Measurements from ENCODE around the gene SARNP. TPM values are rescaled to one million over a fixed set of nuclear protein-coding genes. Genes with fewer than 3 reads are reported as not detected.

The SARNP gene
- total RNA-seq, 2 experiments from 2014 or later = 86.1 to 92.0 TPM

DNA sequence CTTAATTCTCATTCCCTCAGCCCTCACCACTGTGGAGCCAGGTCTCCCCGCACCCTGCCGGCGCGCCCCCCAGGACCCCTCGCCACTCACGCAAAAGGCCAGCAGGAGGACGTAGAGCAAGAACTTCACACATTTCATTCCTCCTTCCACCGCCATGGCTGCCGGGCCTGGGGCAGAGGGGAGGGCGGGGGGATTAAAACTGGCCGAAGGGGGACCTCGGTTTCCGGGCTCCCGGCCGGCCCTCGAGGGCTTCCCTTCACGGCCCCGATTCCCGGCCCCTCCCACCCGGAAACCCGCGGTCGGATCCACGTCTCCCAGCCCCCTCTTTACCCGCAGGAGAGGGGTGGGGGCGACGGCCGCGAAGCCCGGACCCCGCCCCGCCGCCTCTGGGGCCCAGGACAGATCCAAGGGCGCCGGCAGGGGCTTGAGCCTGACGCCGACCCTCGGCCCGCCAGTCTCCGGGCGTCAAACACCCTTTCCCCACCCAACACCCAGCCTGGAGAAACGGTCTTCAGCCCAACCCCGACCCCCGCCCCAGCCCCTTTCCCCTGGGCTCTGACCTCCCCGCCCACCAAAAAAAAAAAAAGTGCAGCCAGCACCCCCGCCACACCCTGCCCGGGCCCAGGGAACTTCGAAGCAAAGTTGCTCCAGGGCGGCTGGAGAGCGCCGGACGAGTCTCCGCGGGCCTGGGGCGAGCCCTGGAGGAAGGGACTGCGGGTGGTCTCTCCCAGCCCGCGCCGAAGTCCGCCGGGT is 89.2 kb downstream of the SARNP start:
- TF ChIP-seq, protein P1, sequence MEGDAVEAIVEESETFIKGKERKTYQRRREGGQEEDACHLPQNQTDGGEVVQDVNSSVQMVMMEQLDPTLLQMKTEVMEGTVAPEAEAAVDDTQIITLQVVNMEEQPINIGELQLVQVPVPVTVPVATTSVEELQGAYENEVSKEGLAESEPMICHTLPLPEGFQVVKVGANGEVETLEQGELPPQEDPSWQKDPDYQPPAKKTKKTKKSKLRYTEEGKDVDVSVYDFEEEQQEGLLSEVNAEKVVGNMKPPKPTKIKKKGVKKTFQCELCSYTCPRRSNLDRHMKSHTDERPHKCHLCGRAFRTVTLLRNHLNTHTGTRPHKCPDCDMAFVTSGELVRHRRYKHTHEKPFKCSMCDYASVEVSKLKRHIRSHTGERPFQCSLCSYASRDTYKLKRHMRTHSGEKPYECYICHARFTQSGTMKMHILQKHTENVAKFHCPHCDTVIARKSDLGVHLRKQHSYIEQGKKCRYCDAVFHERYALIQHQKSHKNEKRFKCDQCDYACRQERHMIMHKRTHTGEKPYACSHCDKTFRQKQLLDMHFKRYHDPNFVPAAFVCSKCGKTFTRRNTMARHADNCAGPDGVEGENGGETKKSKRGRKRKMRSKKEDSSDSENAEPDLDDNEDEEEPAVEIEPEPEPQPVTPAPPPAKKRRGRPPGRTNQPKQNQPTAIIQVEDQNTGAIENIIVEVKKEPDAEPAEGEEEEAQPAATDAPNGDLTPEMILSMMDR (conservative IDR thresholded peaks at IDR 0.05; ENCODE audit: low read length) = no peak
- TF ChIP-seq EZH2phosphoT487 (IDR thresholded peaks at IDR 0.05; ENCODE audit: borderline replicate concordance, low read depth, low read length) = no peak
- Histone ChIP-seq H3K79me2 (ENCODE audit: insufficient read depth, low read depth, low read length) (peaks cover 8% of the 10 kb centered on the region; the same call in 1 of the 2 replicates), H4K20me1 (ENCODE audit: insufficient read depth, low read length) (no peaks in the 10 kb centered on the region), H3K36me3 (ENCODE audit: insufficient read depth, low read length) (peaks cover 31% of the 10 kb centered on the region; the same call in 1 of the 2 replicates), H2AFZ (ENCODE audit: low read length) (peak overlapping the region; percentile 87; the same call in 1 of the 2 replicates), H3K4me3 (ENCODE audit: low read depth, low read length, poor library complexity, severe bottlenecking) (peak overlapping the region; percentile 77), H3K4me1 (ENCODE audit: insufficient read depth, low read length, poor library complexity, severe bottlenecking) (peaks cover 29% of the 10 kb centered on the region), H3K27ac (ENCODE audit: low read depth, low read length, poor library complexity, severe bottlenecking) (peak overlapping the region; percentile 67), H3K4me2 (ENCODE audit: low read length) (peak overlapping the region; percentile 91), H3K9me2 (ENCODE audit: insufficient read depth, low read length) (no peaks in the 10 kb centered on the region), H3K9me3 (ENCODE audit: low read length) (no peaks in the 10 kb centered on the region)
- ChIA-PET POLR2A (interaction anchor here (0.7 to 2.3 kb wide), 4 partner anchors 10 to 923 kb away, joined by 3 to 16 read pairs (median 8); no protein-coding TSS in a partner anchor), CTCF (ENCODE audit: unreplicated experiment) (interaction anchor here (2.0 kb wide), 1 partner anchor 11 kb away, joined by 19 read pairs; no protein-coding TSS in a partner anchor)
- DNase-seq (ENCODE audit: low spot score) = peak; percentile 59
- BruUV-seq (replicated peaks) = no TSS peak
- intact Hi-C loops (cut with micrococcal nuclease; ENCODE audit: unreplicated experiment) = no loop called here

DNA sequence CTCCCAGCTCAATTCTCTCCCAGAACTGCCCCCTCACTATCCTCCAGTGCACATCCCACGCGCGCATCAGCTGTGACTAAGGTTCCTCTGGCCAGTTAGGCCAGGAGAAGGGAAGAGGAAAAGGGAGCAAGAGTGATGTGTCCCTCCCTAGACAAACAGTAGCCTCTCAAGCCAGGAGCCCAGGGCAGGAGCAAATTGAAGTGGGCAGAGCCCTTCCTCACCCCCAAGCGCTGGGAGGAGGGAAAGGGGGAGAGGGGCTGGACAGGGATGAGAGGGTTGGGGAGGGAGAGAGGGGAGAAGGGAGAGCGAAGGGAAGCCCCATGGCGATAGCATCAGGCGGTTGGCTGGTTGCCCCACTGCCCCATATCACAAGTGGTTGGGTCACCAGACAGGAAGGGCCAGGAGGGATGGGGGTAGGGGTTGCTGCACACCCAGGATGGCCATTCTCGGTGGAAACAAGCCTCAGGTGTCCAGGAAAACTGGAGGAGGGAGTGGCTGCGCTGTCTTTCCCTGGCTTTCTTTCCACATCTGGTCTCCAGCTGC is 89.8 kb downstream of the SARNP start:
- H2AFZ ChIP-seq (ENCODE audit: low read length) = peak overlapping the region; percentile 87; the same call in 1 of the 2 replicates
- ChIA-PET CTCF (ENCODE audit: unreplicated experiment) (no interaction called here), POLR2A (no interaction called here)
- peaks cover 37% of the 10 kb centered on the region for H3K36me3 ChIP-seq (ENCODE audit: insufficient read depth, low read length)
- no peak for DNase-seq (ENCODE audit: low spot score)
- no TSS peak for BruUV-seq (replicated peaks)
- no peaks in the 10 kb centered on the region for H3K9me3 ChIP-seq (ENCODE audit: low read length)
- H3K4me1 ChIP-seq (ENCODE audit: insufficient read depth, low read length, poor library complexity, severe bottlenecking) = peaks cover 29% of the 10 kb centered on the region
- H3K9me2 ChIP-seq (ENCODE audit: insufficient read depth, low read length) = no peaks in the 10 kb centered on the region
- no peaks in the 10 kb centered on the region for H4K20me1 ChIP-seq (ENCODE audit: insufficient read depth, low read length)
- TF ChIP-seq EZH2phosphoT487 (IDR thresholded peaks at IDR 0.05; ENCODE audit: borderline replicate concordance, low read depth, low read length) = no peak
- TF ChIP-seq, protein P1 (conservative IDR thresholded peaks at IDR 0.05; ENCODE audit: low read length) = no peak
- peaks cover 8% of the 10 kb centered on the region; the same call in 1 of the 2 replicates for H3K79me2 ChIP-seq (ENCODE audit: insufficient read depth, low read depth, low read length)
- H3K4me2 ChIP-seq (ENCODE audit: low read length) = peak overlapping the region; percentile 91
- intact Hi-C loops (cut with micrococcal nuclease; ENCODE audit: unreplicated experiment) = no loop called here
- H3K27ac ChIP-seq (ENCODE audit: low read depth, low read length, poor library complexity, severe bottlenecking) = peak overlapping the region; percentile 67
- H3K4me3 ChIP-seq (ENCODE audit: low read depth, low read length, poor library complexity, severe bottlenecking) = peak overlapping the region; percentile 77

DNA sequence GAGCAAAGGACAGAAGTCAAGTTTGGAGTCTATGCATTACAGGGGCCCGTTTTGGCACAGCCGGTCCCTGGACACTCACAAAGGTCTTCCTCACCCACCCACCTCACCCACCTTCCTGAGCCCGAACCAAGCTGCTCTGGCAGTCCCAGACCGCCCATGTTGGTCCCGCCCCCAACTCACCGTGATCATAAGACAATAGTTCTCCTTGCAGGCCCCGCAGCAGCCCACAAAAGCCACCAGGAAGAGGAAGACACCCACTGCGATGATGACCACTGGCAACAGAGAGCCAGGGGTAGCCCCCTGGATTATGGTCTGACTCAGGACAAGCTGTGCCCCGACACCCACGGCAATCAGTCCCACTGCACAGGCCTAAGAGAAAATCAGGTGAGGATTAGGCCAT is 90.6 kb downstream of the SARNP start:
- Histone ChIP-seq H3K36me3 (ENCODE audit: insufficient read depth, low read length) (peaks cover 42% of the 10 kb centered on the region), H3K4me1 (ENCODE audit: insufficient read depth, low read length, poor library complexity, severe bottlenecking) (peaks cover 29% of the 10 kb centered on the region), H3K27ac (ENCODE audit: low read depth, low read length, poor library complexity, severe bottlenecking) (no peak overlapping the region), H3K79me2 (ENCODE audit: insufficient read depth, low read depth, low read length) (peaks cover 8% of the 10 kb centered on the region; the same call in 1 of the 2 replicates), H3K9me3 (ENCODE audit: low read length) (no peaks in the 10 kb centered on the region), H3K4me3 (ENCODE audit: low read depth, low read length, poor library complexity, severe bottlenecking) (peak overlapping the region; percentile 77), H3K4me2 (ENCODE audit: low read length) (peak overlapping the region; percentile 91), H3K9me2 (ENCODE audit: insufficient read depth, low read length) (no peaks in the 10 kb centered on the region), H4K20me1 (ENCODE audit: insufficient read depth, low read length) (no peaks in the 10 kb centered on the region), H2AFZ (ENCODE audit: low read length) (no peak overlapping the region)
- ChIA-PET CTCF (ENCODE audit: unreplicated experiment) (no interaction called here), POLR2A (no interaction called here)
- intact Hi-C loops (cut with micrococcal nuclease; ENCODE audit: unreplicated experiment) = no loop called here
- no peak for DNase-seq (ENCODE audit: low spot score)
- TF ChIP-seq, protein P1 (conservative IDR thresholded peaks at IDR 0.05; ENCODE audit: low read length) = no peak
- TF ChIP-seq EZH2phosphoT487 (IDR thresholded peaks at IDR 0.05; ENCODE audit: borderline replicate concordance, low read depth, low read length) = no peak
- BruUV-seq (replicated peaks) = no TSS peak
